ENCODE results near the gene CNTN5.
"Not testable (repeated sequence)": the region's sequence is repeated elsewhere in the genome, so short reads cannot be mapped to it uniquely, and the experiment has no call there.

Gene CNTN5

DNA sequence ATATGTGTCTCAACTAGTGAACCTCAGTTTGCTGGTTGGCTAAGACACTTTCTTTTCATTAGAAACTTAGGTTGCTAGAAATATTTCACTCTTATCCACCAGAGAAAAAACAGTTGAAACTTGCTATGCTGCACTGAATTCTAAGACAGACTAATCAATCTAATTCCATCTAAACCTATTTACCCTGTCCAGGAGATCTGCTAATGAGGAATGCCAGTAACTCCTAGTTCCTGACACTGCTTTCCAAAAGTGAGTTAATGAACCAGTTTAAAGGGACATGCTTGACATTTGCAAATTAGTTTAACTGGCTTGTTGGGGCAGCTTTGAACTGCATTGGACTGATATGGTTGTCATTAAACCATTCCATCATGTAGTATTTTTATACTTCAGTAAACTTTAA lies 258.5 kb downstream of the CNTN5 start:
- no peak for DNase-seq

DNA sequence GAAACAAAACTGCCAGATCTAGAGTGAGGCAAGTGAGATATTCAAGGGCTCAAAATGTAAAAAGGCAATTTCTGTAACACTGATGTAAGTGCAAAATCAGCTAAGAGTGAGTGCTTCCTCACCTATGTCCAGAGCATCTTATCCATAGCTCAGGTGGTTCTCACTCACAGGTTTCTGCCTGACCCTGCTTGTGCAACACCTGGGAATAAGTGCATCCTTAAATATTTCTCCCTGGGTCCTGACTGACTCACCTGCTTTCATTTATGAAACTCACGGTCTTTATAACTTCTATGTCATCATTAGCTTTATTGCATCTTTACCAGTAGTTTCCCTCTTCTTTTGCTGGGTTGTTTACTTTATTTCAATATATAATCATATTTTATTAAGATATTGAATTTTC lies 260.6 kb downstream of the CNTN5 start:
- no peak for DNase-seq

DNA sequence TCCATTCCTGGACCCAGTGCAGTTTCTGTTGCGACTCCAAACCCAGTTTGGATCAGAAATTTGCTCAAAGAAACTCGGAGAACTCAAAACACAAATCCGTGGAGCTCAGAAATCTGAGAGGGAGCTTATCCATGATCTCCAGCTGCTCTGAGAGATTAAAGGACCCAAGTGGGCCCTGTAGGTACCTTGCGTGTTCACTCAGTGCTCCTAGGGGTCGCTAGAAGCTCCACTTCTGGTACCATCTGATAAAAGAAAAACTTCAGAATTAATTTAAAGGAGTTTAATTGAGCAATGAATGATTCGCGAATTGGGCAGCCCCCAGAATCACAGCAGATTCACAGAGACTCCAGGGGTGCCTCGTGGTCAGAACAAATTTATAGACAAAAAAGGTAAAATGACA lies 277.2 kb downstream of the CNTN5 start:
- DNase-seq, result not testable (repeated sequence)

DNA sequence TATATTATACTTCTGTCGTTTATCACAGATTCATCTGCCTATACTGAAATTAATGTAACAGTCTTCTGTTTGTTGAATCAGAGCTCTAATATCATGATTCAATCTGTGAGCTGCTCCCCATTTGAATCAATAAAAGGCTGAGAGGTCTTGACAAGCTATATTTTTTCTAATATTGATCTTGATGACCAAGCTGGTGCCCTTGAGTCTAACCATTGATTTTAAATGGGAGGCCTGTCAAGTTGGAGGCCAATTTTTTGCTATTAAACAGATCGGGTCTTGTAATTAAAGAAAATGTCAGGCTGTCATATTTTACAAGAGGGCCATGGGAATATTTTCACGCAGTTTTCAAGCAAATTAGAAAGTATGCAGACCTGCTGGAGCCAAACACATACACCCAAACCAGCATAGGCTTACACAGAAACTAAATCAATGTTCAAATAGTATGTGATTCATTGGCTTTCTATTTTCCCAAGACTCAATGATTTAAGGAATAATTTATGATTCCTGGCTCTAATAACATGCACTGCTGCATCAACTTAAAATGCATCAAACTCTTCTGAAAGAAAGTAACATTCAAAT lies 286.9 kb downstream of the CNTN5 start:
- DNase-seq, result no peak

DNA sequence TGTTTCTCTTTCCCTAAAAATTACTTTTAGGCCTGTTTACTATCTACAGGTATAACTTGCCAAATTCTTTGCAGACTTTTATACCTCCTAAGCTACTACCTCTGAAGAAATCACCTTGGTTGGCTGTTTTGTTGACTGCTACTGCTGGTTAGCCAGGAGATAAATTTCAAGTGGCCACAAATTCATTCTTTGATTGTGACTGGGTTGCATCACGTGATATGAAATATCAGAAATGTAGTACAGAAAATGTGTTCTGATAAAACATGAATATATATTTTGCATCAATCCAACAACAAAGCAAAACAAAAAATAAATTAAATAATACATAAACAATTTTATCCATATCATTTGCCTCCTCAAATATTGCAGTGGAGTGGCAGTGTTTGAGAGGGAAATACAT lies 291.1 kb downstream of the CNTN5 start:
- no peak for DNase-seq

DNA sequence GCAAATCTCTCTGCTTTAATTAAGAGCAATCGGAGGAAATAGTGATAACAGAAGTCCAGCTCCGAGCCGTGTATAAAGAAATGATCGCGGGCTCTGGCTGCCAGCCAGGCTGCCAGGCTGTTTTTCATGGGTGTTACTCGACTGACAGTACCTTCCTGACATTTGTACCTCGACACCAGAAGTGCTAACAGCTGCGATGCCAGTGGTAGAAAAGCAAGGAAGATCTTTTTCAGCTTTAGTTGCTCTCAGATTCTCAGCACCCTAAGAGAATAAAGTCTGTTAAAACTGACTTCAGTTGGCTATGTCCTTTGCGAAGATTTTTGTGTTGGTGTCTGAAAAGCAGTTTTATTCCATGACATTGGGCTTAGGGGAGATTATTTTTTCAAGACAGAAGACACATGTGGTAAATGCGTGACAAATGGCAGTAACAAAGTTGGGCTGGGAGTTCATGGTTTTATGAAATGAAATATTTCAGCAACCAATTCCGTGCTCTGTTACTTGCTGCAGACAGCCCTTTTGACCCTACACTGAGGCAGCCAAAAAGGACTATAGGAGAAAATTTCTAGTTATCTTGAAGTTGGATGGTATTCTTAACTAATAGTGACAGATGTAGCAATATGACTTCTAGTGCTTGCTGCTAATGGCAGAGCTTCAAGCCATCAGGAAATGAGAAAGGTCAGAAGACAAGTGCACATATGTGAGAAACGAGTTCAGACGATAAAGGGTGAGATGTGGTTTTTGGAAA lies 296.2 kb downstream of the CNTN5 start:
- DNase-seq, result no peak

DNA sequence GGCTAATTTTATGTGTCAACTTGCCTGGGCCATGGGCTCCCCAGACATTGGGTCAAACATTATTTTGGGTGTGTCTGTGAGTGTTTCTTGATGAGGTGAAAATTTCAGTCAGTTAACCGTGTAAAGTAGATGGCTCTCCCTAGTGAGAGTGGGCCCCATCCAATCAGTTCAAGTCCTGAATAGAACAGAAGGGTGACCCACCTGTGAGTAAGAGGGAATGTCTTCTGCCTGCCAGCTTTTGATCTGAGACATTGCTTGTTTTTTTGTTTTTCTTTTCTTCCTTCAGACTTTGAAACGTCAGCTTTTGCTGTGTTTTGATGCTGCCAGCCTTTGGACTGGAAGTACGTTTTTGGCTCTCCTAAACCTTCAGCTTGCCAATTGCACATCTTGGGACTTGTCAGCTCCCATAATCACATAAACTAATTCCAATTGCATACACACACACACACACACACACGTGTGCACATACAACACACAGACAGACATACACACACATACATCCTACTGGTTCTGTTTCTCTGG lies 300.1 kb downstream of the CNTN5 start:
- no peak for DNase-seq

DNA sequence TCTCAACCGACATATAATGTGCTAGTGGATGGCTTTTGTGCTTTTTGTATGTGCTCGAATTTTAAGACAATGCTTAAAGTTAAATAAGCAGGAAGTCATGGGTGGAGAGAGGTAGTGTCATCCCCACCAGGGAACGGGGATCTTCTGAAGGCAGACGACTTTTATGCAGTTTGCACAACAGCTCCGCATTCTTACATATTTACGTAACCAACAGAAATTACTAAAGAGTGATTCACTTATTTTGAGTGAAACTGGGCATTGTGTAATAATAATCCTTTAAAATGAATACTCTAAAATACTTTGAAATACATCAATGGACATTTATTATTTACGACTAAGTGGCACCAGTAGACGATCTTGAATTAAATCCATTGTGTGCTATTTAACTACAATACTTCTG lies 305.1 kb downstream of the CNTN5 start:
- no peak for DNase-seq

DNA sequence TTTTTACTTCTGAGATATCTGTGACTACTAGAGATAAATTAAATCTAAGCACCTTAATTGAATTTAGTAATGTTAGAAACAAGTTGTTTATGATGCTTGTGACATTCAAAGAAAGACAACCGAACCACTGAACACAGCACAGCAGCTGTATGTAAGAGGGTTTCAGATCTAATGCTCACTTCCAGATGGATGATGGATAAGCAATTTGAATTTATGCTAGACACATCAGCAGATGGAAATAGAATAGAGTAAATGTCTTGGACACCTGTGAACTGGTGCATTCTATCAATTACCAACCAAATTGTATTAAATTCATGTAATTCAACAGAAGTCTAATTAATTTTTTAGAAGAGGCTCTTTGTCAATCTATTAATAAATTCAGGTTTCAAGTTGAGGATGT lies 306.3 kb downstream of the CNTN5 start:
- DNase-seq, result no peak

DNA sequence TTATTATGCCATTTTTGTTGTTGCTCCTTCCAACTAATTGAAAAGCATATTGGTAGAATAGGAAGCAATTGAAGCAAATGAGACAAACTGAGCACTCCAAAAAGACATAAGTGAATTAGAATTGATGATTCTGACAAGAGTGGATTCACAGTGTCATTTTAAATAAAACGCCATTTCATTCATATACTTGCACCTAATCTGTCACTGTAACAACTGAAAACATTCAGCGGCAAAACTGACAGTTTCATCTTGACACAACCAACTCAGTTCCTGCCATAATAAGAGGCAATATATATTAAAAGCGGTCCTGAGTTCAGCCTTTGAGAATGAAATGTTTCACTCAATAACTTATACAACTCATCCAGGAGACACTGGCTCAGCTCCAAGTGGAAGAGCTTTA lies 306.8 kb downstream of the CNTN5 start:
- DNase-seq, result no peak

DNA sequence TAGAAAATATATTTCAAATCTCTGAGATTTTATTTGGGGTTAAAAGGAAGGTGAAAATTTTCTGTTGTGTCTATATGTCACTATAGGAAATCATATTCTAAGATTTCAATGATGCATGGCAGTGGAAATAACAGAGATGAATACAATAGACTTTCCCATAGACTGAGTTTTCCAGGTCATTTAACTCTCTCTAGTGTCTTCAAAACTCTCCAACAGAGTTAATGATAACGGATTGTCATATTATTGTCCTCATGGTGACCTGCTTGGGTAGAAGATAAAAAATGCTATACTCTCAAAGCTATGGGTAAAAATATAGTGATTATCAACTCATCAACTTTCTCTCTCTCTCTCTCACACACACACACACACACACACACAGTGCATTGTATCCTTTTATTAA lies 312.9 kb downstream of the CNTN5 start:
- no peak for DNase-seq

DNA sequence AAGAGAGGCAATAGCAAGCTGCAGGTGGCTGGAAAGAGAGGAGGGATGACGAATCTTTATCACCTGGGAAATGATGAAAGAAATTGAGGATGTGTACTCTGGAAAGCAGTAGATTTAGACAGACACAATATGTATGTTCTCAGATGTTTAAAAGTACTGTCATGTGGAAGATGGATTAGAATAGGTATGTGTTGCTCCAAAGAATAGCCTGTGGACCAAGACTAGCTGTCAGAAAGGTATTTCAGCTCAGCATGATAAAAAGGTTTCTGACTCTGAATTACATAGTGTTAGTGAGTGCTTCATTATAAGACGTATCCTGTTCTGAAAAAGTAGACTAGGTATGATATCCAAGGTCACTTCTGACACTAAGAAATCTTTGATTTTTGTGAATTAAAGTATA lies 322.4 kb downstream of the CNTN5 start:
- no peak for DNase-seq

DNA sequence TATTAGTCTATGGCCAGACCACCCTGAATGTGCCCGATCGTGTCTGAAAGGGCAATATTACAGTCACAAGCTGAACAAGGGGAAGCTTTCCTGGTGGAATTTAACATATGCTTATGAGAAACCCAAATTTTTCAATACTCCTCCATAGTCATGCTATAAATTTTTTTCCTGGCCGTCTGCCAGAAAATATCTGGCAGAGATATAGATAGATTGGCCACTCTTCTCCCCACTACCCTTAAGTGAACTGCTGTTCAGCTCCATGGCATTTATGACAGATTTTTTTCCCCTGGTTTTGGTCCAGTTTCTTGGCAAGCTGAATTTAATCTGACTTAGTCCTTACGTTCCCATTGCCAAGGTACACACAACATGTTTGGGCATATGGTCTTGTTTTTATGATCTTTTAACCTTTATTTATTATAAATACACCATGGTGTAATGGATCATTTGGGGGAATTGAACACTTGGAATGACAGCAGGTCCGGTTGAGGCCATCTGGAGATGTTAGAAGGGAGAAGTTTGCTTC lies 328.5 kb downstream of the CNTN5 start:
- no peak for DNase-seq

DNA sequence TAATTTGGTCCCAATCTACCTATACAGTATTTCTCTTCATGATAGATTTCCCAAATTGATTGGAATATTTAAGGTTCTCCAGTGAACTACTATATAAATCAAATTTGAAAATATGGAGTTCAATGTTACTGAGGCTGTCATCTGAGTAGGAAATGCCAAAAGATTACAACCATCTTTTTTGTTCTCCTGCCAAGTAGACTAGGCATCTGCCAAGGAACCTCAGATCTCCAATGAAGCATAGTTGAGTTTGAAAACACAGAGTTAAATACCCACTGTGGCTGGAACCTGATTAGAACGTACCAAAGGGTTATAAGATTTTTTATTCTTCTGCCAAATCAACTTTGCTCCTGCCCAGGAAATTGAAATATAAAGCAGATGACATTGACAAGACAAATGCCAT lies 330.9 kb downstream of the CNTN5 start:
- no peak for DNase-seq

DNA sequence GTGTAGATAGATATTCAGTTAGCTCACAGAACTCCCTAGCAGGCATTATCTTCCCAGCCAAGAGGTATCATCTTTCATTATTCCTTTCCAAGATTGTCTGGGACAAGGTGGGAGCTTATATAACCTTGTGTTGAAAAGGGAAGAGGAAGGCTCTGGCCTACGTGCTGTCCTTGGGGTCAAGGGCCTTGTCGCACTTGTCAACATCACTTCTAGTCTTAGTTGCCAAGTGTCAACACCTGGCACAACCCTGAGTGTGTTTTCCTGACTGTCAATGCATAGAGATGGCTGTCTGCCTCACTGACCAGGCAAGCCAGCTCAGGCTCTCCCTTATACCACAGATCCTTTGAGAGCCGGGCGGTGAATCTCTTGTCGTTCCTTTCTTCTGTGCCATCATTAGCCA lies 331.9 kb downstream of the CNTN5 start:
- DNase-seq, result no peak

DNA sequence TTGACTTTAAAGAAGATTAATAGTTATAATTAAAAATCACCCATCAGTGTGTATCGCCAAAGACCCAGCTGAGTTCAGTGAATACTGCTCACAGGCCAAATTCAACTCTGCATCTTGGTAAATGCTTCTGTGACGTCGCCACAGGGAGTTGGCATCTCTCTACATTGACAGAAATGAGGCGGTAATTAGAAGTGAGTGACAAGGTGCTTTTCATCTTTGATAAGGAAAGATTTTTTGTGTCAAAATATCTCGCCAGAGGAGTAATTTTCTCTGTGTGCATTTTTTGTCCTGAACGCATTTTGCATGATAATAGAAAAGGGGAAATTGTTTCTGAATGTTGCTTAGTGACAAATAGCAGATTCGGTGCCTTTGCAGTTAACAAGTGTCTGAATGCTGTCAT lies 345.8 kb downstream of the CNTN5 start:
- no peak for DNase-seq

DNA sequence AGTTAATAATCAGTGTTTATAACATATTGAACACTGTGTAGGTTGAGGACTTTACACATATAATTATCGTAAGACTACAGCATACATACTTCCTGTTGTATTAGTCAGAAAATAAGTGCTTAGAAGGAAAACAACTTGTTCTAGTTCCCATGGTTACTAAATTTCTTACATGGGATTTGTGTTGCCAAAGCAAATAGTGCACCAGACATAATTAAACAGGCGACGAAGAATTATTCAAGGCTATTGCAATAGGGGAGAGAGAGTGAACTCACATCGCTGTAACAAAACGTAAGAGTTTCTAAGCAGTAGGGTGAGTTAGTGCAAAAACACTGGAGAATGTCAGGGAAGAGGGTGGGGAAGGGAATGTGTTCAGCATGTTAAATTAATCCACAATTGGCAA lies 347.8 kb downstream of the CNTN5 start:
- no peak for DNase-seq

DNA sequence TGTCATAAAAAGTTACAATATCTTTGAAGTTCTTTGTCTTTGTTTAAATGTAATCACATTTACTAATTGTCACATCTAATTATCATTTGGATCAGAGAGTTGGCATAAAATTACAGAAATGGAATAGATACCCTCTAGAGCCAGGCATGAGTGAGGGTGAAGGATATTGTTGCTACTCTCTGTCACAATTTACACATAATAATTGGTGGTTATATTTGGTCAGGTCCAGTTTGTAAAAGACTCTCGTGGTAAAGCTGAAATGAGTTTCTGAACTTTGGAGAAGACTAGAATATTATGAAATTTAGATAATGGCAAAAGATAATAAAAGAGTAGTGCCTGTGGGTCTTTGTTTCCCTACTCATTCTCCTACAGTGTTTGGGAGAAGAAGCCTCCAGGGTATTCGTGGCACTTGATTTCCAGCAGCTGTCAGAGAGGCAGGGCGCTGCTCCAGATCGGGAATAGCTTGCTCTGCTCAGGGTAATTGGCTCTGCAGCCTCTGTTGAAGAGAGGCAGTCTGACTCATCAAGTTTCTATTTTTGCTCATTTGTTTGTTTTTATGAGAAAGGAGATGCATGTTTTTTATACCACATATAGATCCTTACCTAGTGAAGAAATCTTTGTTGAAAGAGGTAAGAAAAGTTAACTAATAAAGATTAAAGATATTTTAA lies 349.9 kb downstream of the CNTN5 start:
- DNase-seq, result no peak

DNA sequence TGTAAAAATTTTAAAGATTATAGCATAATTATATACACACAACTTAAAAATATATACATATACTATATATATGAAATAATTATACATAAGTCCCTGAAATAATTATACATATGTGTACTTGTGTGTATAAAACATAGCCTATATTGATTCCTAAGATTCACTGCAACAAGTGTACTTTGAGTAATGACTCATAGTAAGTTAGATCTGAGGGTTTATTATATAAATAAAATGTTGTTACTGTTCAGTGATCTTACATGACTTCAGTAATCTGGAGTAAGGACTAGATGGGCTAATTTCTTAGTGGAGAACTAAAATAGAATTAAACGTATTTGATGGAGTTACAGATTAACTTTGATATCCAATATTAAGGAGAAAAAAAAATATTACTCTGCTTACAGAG lies 350.5 kb downstream of the CNTN5 start:
- no peak for DNase-seq

DNA sequence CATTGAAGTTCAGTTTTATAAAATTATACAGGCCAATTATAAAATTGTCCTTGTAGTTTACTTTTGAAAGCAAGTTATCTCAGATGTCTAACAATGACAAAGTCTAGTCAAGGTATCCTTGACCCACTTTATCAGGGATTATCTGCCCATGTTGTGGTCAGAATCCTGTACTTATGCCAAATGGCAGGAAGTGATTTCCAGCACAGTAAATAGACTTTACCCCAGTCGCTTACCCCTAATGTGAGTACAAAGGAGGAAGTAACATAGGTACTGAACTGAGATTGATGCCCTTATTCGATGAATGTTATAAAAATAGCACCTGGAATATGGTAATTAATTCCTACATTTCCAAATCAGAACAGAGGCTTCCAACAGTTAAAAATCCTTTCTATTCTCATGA lies 355.7 kb downstream of the CNTN5 start:
- DNase-seq, result no peak

DNA sequence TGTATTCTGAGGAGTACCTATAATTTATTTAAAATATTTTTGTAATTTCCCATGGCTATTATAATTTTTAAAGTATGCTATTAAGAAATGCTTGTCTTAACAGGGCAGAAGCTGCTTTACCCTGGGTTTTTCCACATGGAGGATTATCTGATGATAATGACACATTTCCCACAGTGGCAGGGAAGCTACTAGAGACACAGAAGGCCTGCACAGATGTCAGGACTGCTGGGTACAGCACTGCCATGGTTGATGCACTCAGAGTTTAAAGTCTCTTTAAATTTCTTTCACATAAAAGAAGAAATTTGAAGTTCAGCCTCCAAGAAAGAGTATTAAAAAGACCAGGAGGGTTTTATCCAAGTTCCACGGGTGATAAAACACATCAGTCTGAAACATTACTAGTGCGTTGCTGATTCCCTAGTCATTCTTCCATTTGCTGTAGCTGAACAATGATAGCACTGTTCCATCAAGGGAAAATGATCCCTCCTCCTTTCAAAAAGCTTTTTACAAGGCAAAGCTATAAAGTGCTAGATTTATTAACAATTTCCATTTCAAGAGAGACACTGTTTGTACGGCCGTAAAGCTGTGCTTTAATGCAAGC lies 363.0 kb downstream of the CNTN5 start:
- DNase-seq, result no peak

DNA sequence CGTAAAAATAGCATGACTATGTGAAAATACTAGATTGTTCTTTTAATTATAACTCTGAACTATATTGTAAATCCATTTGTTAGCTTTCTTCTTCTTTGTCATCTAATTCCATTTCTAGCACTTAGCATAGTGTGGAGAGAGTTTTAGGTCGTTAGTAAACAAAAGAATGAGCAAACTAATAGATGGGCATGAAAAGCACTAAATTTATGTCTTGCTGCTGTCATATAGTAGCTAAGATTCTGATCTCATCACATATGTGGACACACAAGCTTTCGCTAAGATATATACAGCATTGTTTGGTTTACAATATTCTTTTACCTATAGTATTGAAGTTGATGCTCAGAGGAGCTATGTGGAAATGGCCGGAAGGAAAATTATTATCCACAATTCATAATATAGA lies 370.5 kb downstream of the CNTN5 start:
- no peak for DNase-seq

DNA sequence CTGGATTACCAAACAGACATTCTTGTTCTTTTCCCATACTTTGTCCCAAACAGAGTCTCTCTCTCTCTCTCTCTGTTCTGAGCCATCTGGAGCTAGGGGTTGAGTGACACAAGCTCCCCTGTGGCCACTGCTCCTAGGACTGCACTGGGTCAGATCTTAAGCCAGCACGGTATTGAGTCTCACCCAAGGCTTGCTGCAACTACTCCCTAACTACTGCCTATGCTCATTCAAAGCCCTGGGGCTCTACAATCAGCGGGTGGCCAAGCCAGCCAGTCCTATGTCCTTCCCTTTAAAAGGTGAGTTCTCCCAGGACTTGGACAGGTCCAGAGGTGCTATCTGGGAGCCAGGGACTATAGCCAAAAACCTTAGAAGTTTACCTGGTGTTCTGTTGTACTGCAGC lies 385.6 kb downstream of the CNTN5 start:
- DNase-seq, result no peak

DNA sequence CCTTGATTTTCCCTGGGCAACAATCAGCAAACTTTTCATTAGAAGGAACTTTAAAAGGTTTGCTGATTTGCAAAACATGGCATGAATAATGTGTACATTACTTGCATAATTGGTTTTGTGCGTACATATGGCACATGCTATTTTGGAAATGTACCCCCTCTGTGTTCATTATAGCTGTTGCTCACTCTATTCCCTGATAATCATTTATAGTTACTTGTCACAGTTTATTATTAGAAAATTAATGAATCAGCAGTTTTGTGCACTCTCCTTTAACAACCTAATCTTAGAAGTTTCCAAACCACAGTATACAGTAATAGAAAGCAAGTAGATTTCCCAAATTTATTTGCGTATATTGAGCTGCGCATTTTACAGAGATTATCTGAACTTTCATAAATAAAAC lies 389.9 kb downstream of the CNTN5 start:
- DNase-seq, result no peak
